ENCODE measurements around the gene SRP68.

SRP68 gene

DNA sequence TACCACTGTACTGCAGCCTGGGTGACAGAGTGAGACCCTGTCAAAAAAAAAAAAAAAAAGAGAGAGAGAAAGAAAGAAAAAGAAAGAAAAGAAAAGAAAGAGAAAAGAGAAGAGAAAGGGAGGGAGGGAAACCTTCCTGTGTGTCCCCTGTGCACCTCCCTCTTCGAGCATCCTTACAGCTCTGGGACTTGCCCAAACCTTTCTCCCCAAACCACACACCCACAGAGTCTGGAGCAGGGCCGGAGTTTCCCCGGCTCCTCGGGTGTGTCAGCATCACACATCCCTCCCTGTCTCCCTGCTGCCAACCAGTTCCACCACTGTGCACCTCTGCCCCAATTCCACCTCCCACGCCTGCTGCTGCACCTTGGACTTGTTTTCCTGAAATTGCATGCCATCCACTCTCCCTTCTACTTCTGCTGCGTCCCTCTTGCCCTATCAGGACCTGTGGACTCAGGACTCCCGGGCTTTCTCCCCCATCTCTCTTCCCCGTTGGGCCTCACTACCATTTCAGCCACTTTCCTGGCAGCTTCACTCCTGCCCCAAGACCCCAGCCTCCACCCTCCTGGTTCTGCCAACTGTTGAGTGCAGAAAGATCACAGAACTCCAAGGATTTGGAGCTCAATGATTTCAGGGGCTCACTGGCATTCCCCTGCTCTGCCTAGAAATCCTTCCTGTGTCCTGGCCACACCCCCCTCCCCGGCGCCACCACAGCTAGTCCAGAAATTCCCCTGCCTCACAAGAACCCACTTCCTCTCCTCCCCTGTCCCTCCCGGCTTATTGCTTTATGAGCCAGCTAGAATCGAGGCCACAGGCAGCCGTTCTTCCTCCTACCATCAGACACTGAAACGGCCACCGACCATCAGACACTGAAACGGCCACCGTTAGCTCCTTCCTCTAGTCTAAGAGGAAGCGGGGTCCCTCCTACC is 75.4 kb downstream of the SRP68 start:
- H4K20me1 ChIP-seq (ENCODE audit: insufficient read depth, low read length) = no peaks in the 10 kb centered on the region
- no peak for TF ChIP-seq CTCF (IDR thresholded peaks at IDR 0.05; ENCODE audit: low read length)
- TF ChIP-seq EZH2 (optimal IDR thresholded peaks at IDR 0.05; ENCODE audit: low read depth, low read length) = no peak
- no peak for TF ChIP-seq EZH2phosphoT487 (IDR thresholded peaks at IDR 0.05; ENCODE audit: low read length)
- no peaks in the 10 kb centered on the region for H3K9me3 ChIP-seq (replicated peaks; ENCODE audit: insufficient read depth, low read length)
- H2AFZ ChIP-seq (ENCODE audit: low read length) = no peak overlapping the region
- no peaks in the 10 kb centered on the region for H3K79me2 ChIP-seq (ENCODE audit: low read length)
- H3K9me2 ChIP-seq (replicated peaks; ENCODE audit: insufficient read depth, low read length) = no peaks in the 10 kb centered on the region
- no peak overlapping the region for H3K9ac ChIP-seq (ENCODE audit: low read length)
- no peaks in the 10 kb centered on the region for H3F3A ChIP-seq (ENCODE audit: insufficient read depth, low read length)
- H3K27ac ChIP-seq (ENCODE audit: low read length) = no peak overlapping the region
- H3K4me1 ChIP-seq (ENCODE audit: low read length) = no peaks in the 10 kb centered on the region
- H3K4me2 ChIP-seq (ENCODE audit: low read depth, low read length) = no peak overlapping the region
- H3K4me3 ChIP-seq (ENCODE audit: low read length) = no peak overlapping the region
- DNase-seq = no peak
- H3K36me3 ChIP-seq (replicated peaks; ENCODE audit: insufficient read depth, low read length) = no peaks in the 10 kb centered on the region
- no peaks in the 10 kb centered on the region for H3K27me3 ChIP-seq (replicated peaks; ENCODE audit: insufficient read depth, low read length)

DNA sequence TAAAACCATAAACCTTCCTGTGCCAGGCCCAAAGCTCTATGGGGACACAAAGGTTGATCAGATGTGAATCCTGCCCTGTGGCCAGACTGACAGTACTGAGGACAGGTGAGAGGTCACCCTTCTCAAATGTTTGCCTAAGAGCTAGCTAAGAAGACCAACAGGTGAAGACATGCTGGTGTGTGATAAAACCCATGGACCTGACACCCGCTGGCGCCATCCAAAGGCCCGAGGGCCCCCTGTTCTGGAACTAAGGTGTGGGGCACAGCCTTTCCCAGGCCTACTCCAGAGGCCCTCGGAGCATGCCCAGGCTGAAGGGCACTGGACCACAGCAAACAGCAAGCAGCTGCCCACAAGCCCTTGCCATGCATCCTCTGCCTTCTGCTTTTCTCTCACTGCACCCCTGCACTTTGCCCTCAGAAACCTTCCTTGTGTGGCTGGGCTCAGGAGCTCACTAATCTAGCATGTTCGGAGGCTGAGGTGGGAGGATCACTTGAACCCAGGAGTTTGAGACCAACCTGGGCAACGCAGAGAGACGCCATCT is 76.9 kb downstream of the SRP68 start:
- no peak overlapping the region for H2AFZ ChIP-seq (ENCODE audit: low read length)
- no peaks in the 10 kb centered on the region for H3K9me3 ChIP-seq (replicated peaks; ENCODE audit: insufficient read depth, low read length)
- TF ChIP-seq CTCF (IDR thresholded peaks at IDR 0.05; ENCODE audit: low read length) (no peak), EZH2phosphoT487 (IDR thresholded peaks at IDR 0.05; ENCODE audit: low read length) (no peak), EZH2 (optimal IDR thresholded peaks at IDR 0.05; ENCODE audit: low read depth, low read length) (no peak)
- DNase-seq = no peak
- no peak overlapping the region for H3K4me2 ChIP-seq (ENCODE audit: low read depth, low read length)
- no peaks in the 10 kb centered on the region for H4K20me1 ChIP-seq (ENCODE audit: insufficient read depth, low read length)
- H3F3A ChIP-seq (ENCODE audit: insufficient read depth, low read length) = no peaks in the 10 kb centered on the region
- no peaks in the 10 kb centered on the region for H3K27me3 ChIP-seq (replicated peaks; ENCODE audit: insufficient read depth, low read length)
- no peak overlapping the region for H3K27ac ChIP-seq (ENCODE audit: low read length)
- H3K9me2 ChIP-seq (replicated peaks; ENCODE audit: insufficient read depth, low read length) = no peaks in the 10 kb centered on the region
- no peak overlapping the region for H3K4me3 ChIP-seq (ENCODE audit: low read length)
- H3K79me2 ChIP-seq (ENCODE audit: low read length) = no peaks in the 10 kb centered on the region
- no peaks in the 10 kb centered on the region for H3K36me3 ChIP-seq (replicated peaks; ENCODE audit: insufficient read depth, low read length)
- no peak overlapping the region for H3K9ac ChIP-seq (ENCODE audit: low read length)
- no peaks in the 10 kb centered on the region for H3K4me1 ChIP-seq (ENCODE audit: low read length)

GRCh38 chr17:75994802-75995370 is 77.4 kb downstream of the SRP68 start:
- Histone ChIP-seq H3K4me2 (ENCODE audit: low read depth, low read length) (no peak overlapping the region), H3K9me2 (replicated peaks; ENCODE audit: insufficient read depth, low read length) (no peaks in the 10 kb centered on the region), H3K4me3 (ENCODE audit: low read length) (no peak overlapping the region), H3F3A (ENCODE audit: insufficient read depth, low read length) (no peaks in the 10 kb centered on the region), H3K9ac (ENCODE audit: low read length) (no peak overlapping the region), H3K27me3 (replicated peaks; ENCODE audit: insufficient read depth, low read length) (no peaks in the 10 kb centered on the region), H3K4me1 (ENCODE audit: low read length) (no peaks in the 10 kb centered on the region), H2AFZ (ENCODE audit: low read length) (no peak overlapping the region), H3K36me3 (replicated peaks; ENCODE audit: insufficient read depth, low read length) (no peaks in the 10 kb centered on the region), H3K9me3 (replicated peaks; ENCODE audit: insufficient read depth, low read length) (no peaks in the 10 kb centered on the region), H3K79me2 (ENCODE audit: low read length) (no peaks in the 10 kb centered on the region), H3K27ac (ENCODE audit: low read length) (no peak overlapping the region), H4K20me1 (ENCODE audit: insufficient read depth, low read length) (no peaks in the 10 kb centered on the region)
- TF ChIP-seq CTCF (IDR thresholded peaks at IDR 0.05; ENCODE audit: low read length) = no peak
- TF ChIP-seq EZH2phosphoT487 (IDR thresholded peaks at IDR 0.05; ENCODE audit: low read length) = no peak
- no peak for TF ChIP-seq EZH2 (optimal IDR thresholded peaks at IDR 0.05; ENCODE audit: low read depth, low read length)
- DNase-seq = no peak

All from MM.1S (cell line).